Endothelial cell of umbilical vein (primary cell): Measurements from ENCODE around the gene ESYT2.

ENCODE experiments used
- EZH2 ChIP-seq: IDR thresholded peaks from 2 replicates; pipeline ENCODE4 v1.6.1; 2012; ENCODE audit warnings: borderline replicate concordance, low read depth, mild to moderate bottlenecking, moderate library complexity, low read length, inconsistent platforms; ENCODE audit not compliant: severe bottlenecking
- FOS ChIP-seq: IDR thresholded peaks from 2 replicates; pipeline ENCODE4 v1.6.1; 2011; ENCODE audit warnings: mild to moderate bottlenecking, low read length, moderate library complexity, borderline replicate concordance; ENCODE audit not compliant: insufficient read depth
- MYC ChIP-seq: IDR thresholded peaks from one replicate; pipeline ENCODE4 v1.6.1; 2011; ENCODE audit warnings: mild to moderate bottlenecking, low read depth, low read length
- POLR2A ChIP-seq: IDR thresholded peaks from 2 replicates; pipeline ENCODE4 v1.6.1; 2012; ENCODE audit warnings: low read depth, mild to moderate bottlenecking, control low read depth, low read length
- POLR2AphosphoS5 ChIP-seq: IDR thresholded peaks from 2 replicates; pipeline ENCODE4 v1.6.1; 2012; ENCODE audit warnings: low read depth, mild to moderate bottlenecking, control low read depth, low read length, moderate library complexity; ENCODE audit not compliant: insufficient read depth
- TF ChIP-seq, protein P1 (sequence below), 2 donors: IDR thresholded peaks; 1 replicate in 1 of 2; 2 replicates in 1 of 2; pipeline ENCODE4 v1.5.1; 2011; ENCODE audit warnings: low read length in 2 of 2, mild to moderate bottlenecking in 2 of 2, moderate library complexity in 2 of 2, control low read depth in 1 of 2, inconsistent platforms in 1 of 2, low read depth in 1 of 2; ENCODE audit not compliant: insufficient read depth in 1 of 2; ENCODE audit errors: extremely low read depth in 1 of 2
- TF ChIP-seq, protein P2 (sequence below): IDR thresholded peaks from 2 replicates; pipeline ENCODE4 v1.6.1; 2011; ENCODE audit not compliant: insufficient read depth, insufficient read length

DNA sequence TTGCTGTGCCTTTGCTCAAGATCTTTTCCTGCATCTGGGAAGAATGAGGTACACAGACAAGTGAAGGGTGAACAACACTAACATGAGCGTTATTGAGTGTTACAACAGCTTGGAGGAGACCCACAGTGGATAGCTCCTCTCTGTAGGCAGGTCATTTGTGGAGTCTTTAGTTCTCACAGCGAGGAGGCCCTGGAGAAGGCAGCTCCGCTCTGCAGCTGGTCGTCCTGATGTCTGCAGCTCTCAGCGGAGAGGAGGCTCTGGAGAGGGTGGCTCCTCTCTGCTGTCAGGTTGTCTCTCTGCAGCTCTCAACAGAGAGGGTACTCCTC lies 20.1 kb upstream of the ESYT2 start:
- TF ChIP-seq FOS: no peak
- no peak for TF ChIP-seq POLR2AphosphoS5
- no peak for TF ChIP-seq POLR2A
- TF ChIP-seq, protein P1, sequence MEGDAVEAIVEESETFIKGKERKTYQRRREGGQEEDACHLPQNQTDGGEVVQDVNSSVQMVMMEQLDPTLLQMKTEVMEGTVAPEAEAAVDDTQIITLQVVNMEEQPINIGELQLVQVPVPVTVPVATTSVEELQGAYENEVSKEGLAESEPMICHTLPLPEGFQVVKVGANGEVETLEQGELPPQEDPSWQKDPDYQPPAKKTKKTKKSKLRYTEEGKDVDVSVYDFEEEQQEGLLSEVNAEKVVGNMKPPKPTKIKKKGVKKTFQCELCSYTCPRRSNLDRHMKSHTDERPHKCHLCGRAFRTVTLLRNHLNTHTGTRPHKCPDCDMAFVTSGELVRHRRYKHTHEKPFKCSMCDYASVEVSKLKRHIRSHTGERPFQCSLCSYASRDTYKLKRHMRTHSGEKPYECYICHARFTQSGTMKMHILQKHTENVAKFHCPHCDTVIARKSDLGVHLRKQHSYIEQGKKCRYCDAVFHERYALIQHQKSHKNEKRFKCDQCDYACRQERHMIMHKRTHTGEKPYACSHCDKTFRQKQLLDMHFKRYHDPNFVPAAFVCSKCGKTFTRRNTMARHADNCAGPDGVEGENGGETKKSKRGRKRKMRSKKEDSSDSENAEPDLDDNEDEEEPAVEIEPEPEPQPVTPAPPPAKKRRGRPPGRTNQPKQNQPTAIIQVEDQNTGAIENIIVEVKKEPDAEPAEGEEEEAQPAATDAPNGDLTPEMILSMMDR (IDR thresholded peaks at IDR 0.05; ENCODE audit: extremely low read depth in 1 of 2, insufficient read depth in 1 of 2, low read depth in 1 of 2, low read length in 2 of 2): no peak
- TF ChIP-seq, protein P2, sequence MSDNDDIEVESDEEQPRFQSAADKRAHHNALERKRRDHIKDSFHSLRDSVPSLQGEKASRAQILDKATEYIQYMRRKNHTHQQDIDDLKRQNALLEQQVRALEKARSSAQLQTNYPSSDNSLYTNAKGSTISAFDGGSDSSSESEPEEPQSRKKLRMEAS: no peak
- TF ChIP-seq EZH2: no peak
- no peak for TF ChIP-seq MYC
